RPMI7951 (cell line): Measurements from ENCODE around the gene FAM186B. TPM values are rescaled to one million over a fixed set of nuclear protein-coding genes. Genes with fewer than 3 reads are reported as not detected.

Experiments used
- DNase-seq: peaks from one replicate; pipeline ENCODE4 v3.0.0-alpha.2; 2012; ENCODE audit warnings: low read depth
- total RNA-seq: library from RNA; depleted of rRNA; stranded (reverse); fragments of >200 nt; shearing (Covaris generic); gene quantifications from 2 replicates; pipeline ENCODE4 v1.2.3, GENCODE V29; 2014

FAM186B gene
- total RNA-seq, 1 experiment from 2014 or later = not detected

DNA sequence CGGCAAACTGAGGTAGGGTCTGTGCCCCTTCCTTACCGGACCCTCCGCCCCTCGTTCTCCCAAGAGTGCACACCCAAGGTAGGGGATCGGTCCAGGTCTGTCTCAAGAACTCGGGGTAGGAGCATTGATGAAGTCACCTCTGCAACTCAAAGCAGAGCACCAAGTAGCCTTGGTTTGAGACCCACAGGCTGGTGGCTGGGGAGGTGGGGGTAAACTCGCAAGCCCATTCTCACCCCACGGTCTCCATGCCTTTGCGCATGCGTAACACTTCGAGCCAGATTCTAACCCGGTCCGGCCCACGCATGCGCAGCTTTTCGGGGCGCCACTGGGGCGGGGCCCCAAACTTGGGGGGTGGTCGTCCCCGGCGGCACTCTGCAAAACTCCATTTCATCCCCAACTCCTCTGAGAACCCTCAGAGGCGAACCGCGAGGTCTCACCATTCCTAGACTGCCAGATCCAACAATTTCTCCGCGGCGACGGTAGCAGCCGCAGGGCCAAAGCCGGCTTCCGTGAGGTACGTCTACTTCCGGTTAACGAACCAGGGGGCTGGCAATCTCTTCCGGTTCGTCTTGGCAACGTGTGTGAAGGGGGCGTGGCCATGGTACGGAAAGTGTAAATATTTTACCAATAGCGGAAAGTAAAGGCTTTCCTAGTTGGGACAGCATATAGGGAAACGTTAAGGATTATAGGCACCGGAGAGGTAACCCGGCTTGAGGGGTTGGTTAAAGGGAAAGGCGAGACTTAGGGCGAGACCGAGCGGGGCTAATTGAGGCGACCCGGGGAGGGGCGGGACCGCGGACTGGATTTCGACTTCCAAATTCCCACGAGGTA, 37.6 kb downstream of the FAM186B start, which contains the start of gene MCRS1:
MCRS1 (minus strand) TSS at position 532 of the 831 bp plus-strand sequence. CDS start 1,411 bp downstream, outside the sequence.
- peak; percentile 86 for DNase-seq

DNA sequence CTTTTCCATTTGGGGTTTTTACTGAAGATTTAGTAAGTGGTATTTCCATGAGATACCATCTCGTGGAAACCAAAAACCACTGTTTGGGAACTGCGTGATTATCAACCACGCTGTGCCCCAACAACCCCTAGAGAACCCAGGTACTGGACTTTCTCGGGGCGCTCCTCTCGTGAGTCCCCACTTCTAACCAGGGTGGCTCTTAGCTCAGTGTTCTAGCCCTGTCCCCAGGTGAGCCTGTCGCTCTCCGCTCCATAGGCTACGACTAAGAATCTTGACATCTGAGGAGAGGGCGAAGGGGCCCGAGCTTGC, 38.2 kb downstream of the FAM186B start:
- DNase-seq = no peak

- no peak for DNase-seq
These were observed 39.1 kb downstream of the FAM186B start for GRCh38 chr12:49566361-49566760.

DNA sequence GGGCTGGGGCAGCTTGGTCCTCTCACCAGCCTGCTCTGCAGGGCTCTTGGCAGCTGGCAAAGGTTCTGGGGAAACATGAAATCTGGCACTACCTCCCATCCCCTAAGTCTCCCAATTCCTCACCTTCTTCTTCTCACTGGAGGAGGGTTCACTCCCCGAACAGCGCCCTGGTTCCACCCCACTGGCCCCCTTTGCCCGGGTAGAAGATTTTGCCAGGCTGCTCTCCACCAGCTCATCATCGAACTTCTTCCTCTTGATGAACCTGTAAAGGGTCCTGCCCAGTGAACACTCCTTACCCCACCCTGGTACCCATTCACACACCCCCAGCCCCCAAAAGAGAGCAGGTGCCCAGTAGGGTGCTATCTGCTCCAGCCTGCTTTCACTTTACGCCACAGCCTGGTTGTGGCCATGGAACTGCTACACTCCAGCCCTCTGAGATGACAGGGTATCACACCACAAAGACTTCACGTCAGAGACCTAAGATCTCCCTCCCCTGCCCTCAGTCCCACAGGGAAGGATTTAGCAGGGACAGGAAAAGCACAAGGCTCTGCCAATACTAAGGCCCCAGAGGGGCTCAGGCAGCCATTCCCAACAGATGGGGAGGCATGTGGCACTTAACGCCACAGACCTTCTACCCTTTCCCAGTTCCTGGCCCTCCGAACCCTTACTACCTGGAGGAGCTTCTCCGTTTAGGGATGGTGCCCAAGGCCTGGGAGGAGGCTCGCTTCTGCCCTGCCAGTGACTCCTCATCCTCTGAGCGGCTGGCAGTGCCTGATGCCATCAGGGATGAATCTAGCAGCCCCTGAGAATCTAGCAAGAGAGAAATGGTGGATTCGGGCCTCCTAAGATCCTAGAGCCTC, 39.8 kb downstream of the FAM186B start:
- no peak for DNase-seq

GRCh38 chr12:49564686-49565405, 40.6 kb downstream of the FAM186B start:
- DNase-seq = no peak

GRCh38 chr12:49563951-49564685, 41.3 kb downstream of the FAM186B start:
- no peak for DNase-seq

- no peak for DNase-seq
These were observed 42.6 kb downstream of the FAM186B start for GRCh38 chr12:49562831-49563230.

DNA sequence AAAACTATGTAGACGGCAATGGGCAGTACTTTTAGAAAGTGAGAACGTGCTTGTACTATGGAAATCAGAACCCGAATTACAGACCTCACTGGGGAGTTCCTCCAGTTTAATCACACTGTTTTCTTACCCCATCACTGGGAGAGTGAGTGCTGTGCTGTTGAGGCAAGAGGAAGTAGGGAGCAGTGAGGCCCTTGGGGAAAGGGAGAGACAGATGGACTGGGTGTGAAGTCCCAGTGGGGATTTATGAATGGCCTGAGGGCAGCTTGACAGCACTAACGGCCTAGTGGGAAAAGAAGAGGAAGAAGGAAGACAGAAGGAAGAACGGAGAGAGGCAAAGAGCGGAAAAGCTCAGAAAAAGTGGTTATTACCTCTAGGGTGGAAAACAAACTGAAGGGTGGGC, 43.2 kb downstream of the FAM186B start:
- DNase-seq = no peak

DNA sequence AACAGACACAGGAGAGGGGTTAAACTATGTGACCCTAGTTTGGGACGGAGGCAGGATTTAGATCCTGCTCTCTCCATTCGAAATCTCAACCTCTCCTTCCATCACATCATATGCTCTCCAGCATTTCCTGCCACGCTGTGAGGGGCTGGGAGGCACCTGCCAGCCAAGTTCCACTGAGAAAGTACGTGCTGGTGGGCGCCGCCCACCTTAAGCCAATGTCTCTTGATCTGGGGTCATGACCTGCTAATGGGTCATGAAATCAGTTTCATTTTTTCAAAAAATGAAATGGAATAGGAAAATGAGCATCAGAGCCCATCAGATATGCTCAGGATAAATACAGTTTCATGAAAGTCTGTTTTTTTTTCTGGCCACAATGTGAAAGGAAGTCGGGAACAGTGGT, 44.7 kb downstream of the FAM186B start:
- no peak for DNase-seq

- DNase-seq = no peak
These were observed 46.3 kb downstream of the FAM186B start for GRCh38 chr12:49559011-49559675.

DNA sequence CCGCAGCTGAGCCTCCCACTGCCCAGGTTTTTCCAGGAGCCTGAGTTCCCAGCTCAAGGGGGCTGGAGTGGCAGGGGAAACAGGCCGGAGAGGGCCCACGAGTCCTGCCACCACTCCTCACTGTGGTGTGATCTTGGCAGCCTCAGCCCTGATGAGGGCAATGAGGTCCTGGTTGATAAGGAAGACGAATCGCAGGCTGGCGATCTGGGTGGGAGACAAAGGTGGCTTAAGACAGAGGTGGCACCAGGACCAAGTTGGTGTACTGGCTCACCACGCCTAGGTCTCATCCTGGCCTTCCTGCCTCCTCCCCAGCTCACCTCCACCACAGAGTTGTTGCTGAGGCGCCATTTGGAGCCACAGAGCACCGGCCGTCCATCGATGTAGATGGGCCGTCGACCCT, 46.9 kb downstream of the FAM186B start:
- DNase-seq = no peak

GRCh38 chr12:49557917-49558215, 47.6 kb downstream of the FAM186B start:
- no peak for DNase-seq

DNA sequence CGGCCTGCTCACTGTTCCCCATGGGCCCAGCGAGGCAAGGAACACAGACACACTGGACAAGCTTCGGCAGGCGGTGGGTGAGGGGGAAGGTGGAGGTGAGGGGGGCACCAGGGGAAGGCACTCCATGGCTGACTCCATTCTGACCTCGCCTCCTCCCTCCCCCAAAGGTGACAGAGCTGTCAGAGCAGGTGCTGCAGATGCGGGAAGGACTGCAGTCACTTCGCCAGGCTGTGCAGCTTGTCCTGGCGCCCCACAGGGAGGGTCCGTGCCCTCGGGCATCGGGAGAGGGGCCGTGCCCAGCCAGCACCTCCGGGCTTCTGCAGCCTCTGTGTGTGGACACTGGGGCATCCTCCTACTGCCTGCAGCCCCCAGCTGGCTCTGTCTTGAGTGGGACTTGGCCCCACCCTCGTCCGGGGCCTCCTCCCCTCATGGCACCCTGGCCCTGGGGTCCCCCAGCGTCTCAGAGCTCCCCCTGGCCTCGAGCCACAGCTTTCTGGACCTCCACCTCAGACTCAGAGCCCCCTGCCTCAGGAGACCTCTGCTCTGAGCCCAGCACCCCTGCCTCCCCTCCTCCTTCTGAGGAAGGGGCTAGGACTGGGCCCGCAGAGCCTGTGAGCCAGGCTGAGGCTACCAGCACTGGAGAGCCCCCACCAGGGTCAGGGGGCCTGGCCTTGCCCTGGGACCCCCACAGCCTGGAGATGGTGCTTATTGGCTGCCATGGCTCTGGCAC, 48.1 kb downstream of the FAM186B start:
- DNase-seq = no peak

GRCh38 chr12:49556391-49557186, 48.9 kb downstream of the FAM186B start:
- no peak for DNase-seq

- no peak for DNase-seq
These were observed 49.6 kb downstream of the FAM186B start for GRCh38 chr12:49555631-49556390.

GRCh38 chr12:49554266-49554665, 51.2 kb downstream of the FAM186B start:
- DNase-seq = no peak

DNA sequence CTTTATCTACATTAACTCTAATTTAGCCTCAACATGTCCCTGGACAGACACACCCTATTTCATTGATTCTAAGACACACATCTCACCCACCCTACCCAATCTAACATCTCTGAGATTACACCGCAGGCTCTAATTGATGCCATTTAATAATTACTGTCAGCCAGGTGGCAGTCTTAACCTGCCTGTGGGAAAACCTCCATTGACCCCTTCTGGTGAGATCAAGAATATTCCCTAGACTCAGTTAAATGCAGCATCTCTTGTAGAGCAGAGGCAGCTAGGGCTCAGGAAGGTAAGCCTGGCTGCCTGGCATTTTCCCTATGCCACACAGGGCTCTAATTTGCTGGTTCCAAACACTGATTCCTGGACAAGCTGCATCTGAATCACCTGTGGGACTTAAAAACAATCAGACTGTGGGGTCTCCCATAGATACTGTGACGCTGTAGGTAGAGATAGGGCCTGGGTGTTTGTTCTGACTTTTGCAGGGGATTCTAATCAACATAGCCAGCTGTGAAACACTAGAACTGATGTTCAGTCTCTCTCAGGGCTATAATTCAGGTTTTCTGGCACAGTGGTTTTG, 51.8 kb downstream of the FAM186B start:
- DNase-seq = peak; percentile 22

DNA sequence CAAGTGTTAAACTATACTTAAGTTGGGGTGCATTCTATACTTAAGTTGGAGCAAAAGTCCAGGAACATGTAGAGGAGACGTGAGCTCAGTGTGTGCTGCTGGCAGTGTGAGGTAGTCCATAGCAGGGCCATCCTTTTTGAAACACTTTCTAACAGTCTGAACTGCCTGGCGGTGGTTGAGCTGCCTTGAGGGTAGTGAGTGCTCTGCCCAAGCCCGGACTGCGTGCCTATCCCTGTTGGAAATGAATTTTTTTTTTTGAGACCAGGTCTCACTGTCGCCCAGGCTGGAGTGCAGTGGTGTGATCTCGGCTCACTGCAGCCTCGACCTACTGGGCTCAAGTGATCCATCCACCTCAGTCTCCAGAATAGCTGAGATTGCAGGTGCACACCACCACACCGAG, 52.5 kb downstream of the FAM186B start:
- DNase-seq = no peak

DNA sequence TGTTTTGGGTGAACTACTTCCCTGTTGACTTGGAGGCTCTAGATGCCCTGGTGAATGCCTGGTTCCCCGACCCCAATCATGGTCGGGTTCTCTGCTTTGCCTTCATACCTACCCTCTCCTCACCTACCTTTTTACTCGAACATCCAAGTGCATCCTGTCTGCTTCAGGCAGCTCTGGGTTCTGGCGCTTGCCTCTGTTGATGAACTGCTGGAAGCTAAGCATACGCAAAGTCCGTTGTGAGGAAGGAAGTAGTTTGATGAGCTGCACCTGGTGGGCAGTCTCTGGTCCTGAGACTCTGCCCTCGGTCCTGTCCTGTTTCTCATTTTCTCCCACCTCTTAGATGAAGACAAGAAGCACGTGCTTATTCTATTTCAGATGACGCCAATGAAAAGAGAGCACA, 53.0 kb downstream of the FAM186B start:
- DNase-seq = no peak
